GM23248 (cell line): ENCODE data around the gene FNDC3B. TPM values are rescaled to one million over a fixed set of nuclear protein-coding genes. Genes with fewer than 3 reads are reported as not detected.
A peak's percentile ranks its signal among the peaks of the same experiment; 100 is the strongest.

Source experiments
- DNase-seq: peaks from one replicate; pipeline ENCODE4 v3.0.0-alpha.2; 2015
- H2AFZ ChIP-seq: fragments of 200-600 bp; sonication (generic); 2 replicates; pipeline ENCODE4 v1.6.1; 2016; ENCODE audit warnings: antibody characterized with exemption
- H3F3A ChIP-seq: fragments of 200-600 bp; sonication (generic); 2 replicates; pipeline ENCODE4 v1.6.1; 2016; ENCODE audit warnings: mild to moderate bottlenecking, antibody characterized with exemption, mixed run types; ENCODE audit not compliant: insufficient read depth
- H3K27ac ChIP-seq: fragments of 200-600 bp; sonication (generic); 2 replicates; pipeline ENCODE4 v1.5.1; 2016; ENCODE audit warnings: mild to moderate bottlenecking
- H3K27me3 ChIP-seq: fragments of 200-600 bp; sonication (generic); replicated peaks from 2 replicates; pipeline ENCODE4 v1.6.1; 2016; ENCODE audit warnings: mild to moderate bottlenecking; ENCODE audit not compliant: insufficient read depth
- H3K36me3 ChIP-seq: fragments of 200-600 bp; sonication (generic); 2 replicates; pipeline ENCODE4 v1.6.1; 2016; ENCODE audit warnings: low read depth, mild to moderate bottlenecking
- H3K4me1 ChIP-seq: fragments of 200-600 bp; sonication (generic); 2 replicates; pipeline ENCODE4 v1.6.1; 2016; ENCODE audit warnings: mild to moderate bottlenecking; ENCODE audit not compliant: insufficient read depth
- H3K4me2 ChIP-seq: fragments of 200-600 bp; sonication (generic); one replicate; pipeline ENCODE4 v1.6.1; 2016; ENCODE audit warnings: mild to moderate bottlenecking; ENCODE audit not compliant: unreplicated experiment
- H3K4me3 ChIP-seq: fragments of 200-600 bp; sonication (generic); 2 replicates; pipeline ENCODE4 v1.5.1; 2016; ENCODE audit warnings: mild to moderate bottlenecking
- H3K79me2 ChIP-seq: fragments of 200-600 bp; sonication (generic); 2 replicates; pipeline ENCODE4 v1.6.1; 2016; ENCODE audit warnings: mild to moderate bottlenecking; ENCODE audit not compliant: insufficient read depth
- H3K9ac ChIP-seq: fragments of 200-600 bp; sonication (generic); 2 replicates; pipeline ENCODE4 v1.6.1; 2016; ENCODE audit warnings: mild to moderate bottlenecking
- H3K9me2 ChIP-seq: fragments of 200-600 bp; sonication (generic); 2 replicates; pipeline ENCODE4 v1.6.1; 2016; ENCODE audit warnings: mixed run types, mild to moderate bottlenecking, moderate library complexity; ENCODE audit not compliant: insufficient read depth
- H3K9me3 ChIP-seq: fragments of 200-600 bp; sonication (generic); one replicate; pipeline ENCODE4 v1.6.1; 2017; ENCODE audit warnings: low read depth
- H4K20me1 ChIP-seq: fragments of 200-600 bp; sonication (generic); 2 replicates; pipeline ENCODE4 v1.6.0; 2016; ENCODE audit not compliant: insufficient read depth
- EZH2 ChIP-seq: fragments of 200-600 bp; sonication (generic); IDR thresholded peaks from 2 replicates; pipeline ENCODE4 v1.6.1; 2018; ENCODE audit warnings: antibody characterized with exemption, mild to moderate bottlenecking; ENCODE audit not compliant: insufficient read depth, poor library complexity, severe bottlenecking
- EZH2phosphoT487 ChIP-seq: fragments of 200-600 bp; sonication (generic); IDR thresholded peaks from 2 replicates; pipeline ENCODE4 v1.6.1; 2018; ENCODE audit warnings: antibody characterized with exemption, moderate library complexity, mild to moderate bottlenecking, low read depth; ENCODE audit not compliant: insufficient read depth
- WGBS, 2 experiments: methylation state at CpG; one replicate each; pipeline ENCODE4 v1.1.6; 2015 to 2017; ENCODE audit warnings: low lambda C conversion rate in 2 of 2, low coverage in 1 of 2; ENCODE audit errors: missing lambda C conversion rate in 2 of 2; 5-methylcytosine and 5-hydroxymethylcytosine counted together
- in situ Hi-C: fragments of 300-500 bp; cut with MboI; formaldehyde crosslinking; loops from 2 replicates; pipeline ENCODE4 v1.15.0; 2020
- polyA plus RNA-seq: library from polyadenylated mRNA; unstranded; fragments of >200 nt; fragmentation: Nextera tagmentation; extraction: Ambion mirVana; gene quantifications from 2 replicates; pipeline ENCODE4 v1.2.1, GENCODE V29; 2016
- total RNA-seq: library from RNA; depleted of rRNA; stranded (reverse); fragments of >200 nt; shearing (Covaris generic); gene quantifications from 2 replicates; pipeline ENCODE4 v1.2.3, GENCODE V29; 2014

Gene FNDC3B
- total and polyA plus RNA-seq, 2 experiments from 2014 or later = 85.5 to 123 TPM

- Histone ChIP-seq H3K79me2 (peaks cover 100% of the 10 kb centered on the region), H3K36me3 (peaks cover 5% of the 10 kb centered on the region; the same call in 1 of the 2 replicates), H3F3A (peaks cover 58% of the 10 kb centered on the region), H3K9me3 (no peaks in the 10 kb centered on the region), H3K9ac (no peak overlapping the region), H3K4me2 (peak overlapping the region; percentile 21), H3K4me3 (no peak overlapping the region), H3K4me1 (peaks cover 48% of the 10 kb centered on the region), H3K27ac (peak overlapping the region; percentile 31; the same call in 1 of the 2 replicates), H3K27me3 (no peaks in the 10 kb centered on the region), H2AFZ (no peak overlapping the region), H4K20me1 (peaks cover 17% of the 10 kb centered on the region; the same call in 1 of the 2 replicates), H3K9me2 (no peaks in the 10 kb centered on the region)
- TF ChIP-seq EZH2 (no peak), EZH2phosphoT487 (no peak)
- in situ Hi-C loops = no loop called here
- peak; percentile 32 for DNase-seq
- WGBS, 2 experiments = 49 to 53% methylated on average over 2 of the region's 2 CpGs
These were observed 132.2 kb downstream of the FNDC3B start for GRCh38 chr3:172171396-172172075.

GRCh38 chr3:172173316-172174254 is 134.2 kb downstream of the FNDC3B start:
- Histone ChIP-seq H3K27me3 (no peaks in the 10 kb centered on the region), H4K20me1 (peaks cover 20% of the 10 kb centered on the region; the same call in 1 of the 2 replicates), H3K36me3 (peaks cover 5% of the 10 kb centered on the region; the same call in 1 of the 2 replicates), H2AFZ (no peak overlapping the region), H3K4me1 (peaks cover 49% of the 10 kb centered on the region), H3K79me2 (peaks cover 100% of the 10 kb centered on the region), H3K27ac (no peak overlapping the region), H3K4me3 (no peak overlapping the region), H3K9me3 (no peaks in the 10 kb centered on the region), H3K4me2 (no peak overlapping the region), H3K9me2 (no peaks in the 10 kb centered on the region), H3F3A (peaks cover 53% of the 10 kb centered on the region), H3K9ac (no peak overlapping the region)
- DNase-seq = no peak
- in situ Hi-C loops = no loop called here
- 82 to 83% methylated on average over 13 of the region's 13 CpGs for WGBS, 2 experiments
- no peak for TF ChIP-seq EZH2phosphoT487
- no peak for TF ChIP-seq EZH2

GRCh38 chr3:172174513-172175253 is 135.3 kb downstream of the FNDC3B start:
- peaks cover 38% of the 10 kb centered on the region for H3K4me1 ChIP-seq
- TF ChIP-seq EZH2phosphoT487 (no peak), EZH2 (no peak)
- H3K9me2 ChIP-seq = no peaks in the 10 kb centered on the region
- no peak overlapping the region for H3K4me2 ChIP-seq
- H3K27ac ChIP-seq = no peak overlapping the region
- H3K79me2 ChIP-seq = peaks cover 100% of the 10 kb centered on the region
- peaks cover 17% of the 10 kb centered on the region; the same call in 1 of the 2 replicates for H4K20me1 ChIP-seq
- WGBS, 2 experiments = 57 to 62% methylated on average over 6 to 7 of the region's 7 CpGs
- H3K27me3 ChIP-seq = no peaks in the 10 kb centered on the region
- in situ Hi-C loops = no loop called here
- H2AFZ ChIP-seq = no peak overlapping the region
- no peak overlapping the region for H3K9ac ChIP-seq
- H3K4me3 ChIP-seq = no peak overlapping the region
- H3K36me3 ChIP-seq = peaks cover 5% of the 10 kb centered on the region; the same call in 1 of the 2 replicates
- no peaks in the 10 kb centered on the region for H3K9me3 ChIP-seq
- no peak for DNase-seq
- H3F3A ChIP-seq = peaks cover 44% of the 10 kb centered on the region

- Histone ChIP-seq H3K36me3 (peaks cover 5% of the 10 kb centered on the region; the same call in 1 of the 2 replicates), H3K9ac (no peak overlapping the region), H3K4me3 (no peak overlapping the region), H3K27ac (no peak overlapping the region), H3K9me3 (no peaks in the 10 kb centered on the region), H3K9me2 (no peaks in the 10 kb centered on the region), H2AFZ (no peak overlapping the region), H3K79me2 (peaks cover 100% of the 10 kb centered on the region), H3K4me2 (no peak overlapping the region), H3K27me3 (no peaks in the 10 kb centered on the region), H3F3A (peaks cover 38% of the 10 kb centered on the region), H3K4me1 (peaks cover 33% of the 10 kb centered on the region), H4K20me1 (peaks cover 20% of the 10 kb centered on the region; the same call in 1 of the 2 replicates)
- no peak for DNase-seq
- 86 to 90% methylated on average over 3 of the region's 3 CpGs for WGBS, 2 experiments
- in situ Hi-C loops = no loop called here
- TF ChIP-seq EZH2phosphoT487 (no peak), EZH2 (no peak)
These were observed 135.8 kb downstream of the FNDC3B start for GRCh38 chr3:172175254-172175599.
